K562 (cell line): ENCODE results near the gene TESK2. TPM values are rescaled to one million over a fixed set of nuclear protein-coding genes. Genes with fewer than 3 reads are reported as not detected.

Source experiments
- DEAF1 ChIP-seq: fragments of 450-650 bp; formaldehyde crosslinking; IDR thresholded peaks from 2 replicates; pipeline ENCODE4 v1.4.0; 2020; ENCODE audit warnings: mild to moderate bottlenecking, moderate library complexity
- FOXA3 ChIP-seq, 2 experiments: fragments of 450-650 bp in 1 of 2; sonication (generic) in 1 of 2; formaldehyde crosslinking; IDR thresholded peaks in 1 of 2; conservative IDR thresholded peaks in 1 of 2; 2 replicates each; pipeline versions ENCODE4 v1.4.0 to v1.8.0; 2020 to 2022; ENCODE audit warnings: mild to moderate bottlenecking in 2 of 2, missing genetic modification reagents in 1 of 2
- HOMEZ ChIP-seq: fragments of 250-450 bp; sonication (Bioruptor Pico); IDR thresholded peaks from 2 replicates; pipeline ENCODE4 v1.4.0; 2020; ENCODE audit warnings: mild to moderate bottlenecking, moderate library complexity
- IRF2 ChIP-seq: sonication (generic); formaldehyde crosslinking; IDR thresholded peaks from 2 replicates; pipeline ENCODE4 v1.8.1; 2022; ENCODE audit warnings: mild to moderate bottlenecking, missing genetic modification reagents
- MGA ChIP-seq: fragments of 450-650 bp; IDR thresholded peaks from 2 replicates; pipeline ENCODE4 v1.6.1; 2016; ENCODE audit warnings: mild to moderate bottlenecking, moderate library complexity
- NCOA6 ChIP-seq: fragments of 450-650 bp; IDR thresholded peaks from 2 replicates; pipeline ENCODE4 v1.6.1; 2017; ENCODE audit warnings: mild to moderate bottlenecking
- NFE2 ChIP-seq: IDR thresholded peaks from 2 replicates; pipeline ENCODE4 v1.6.1; 2014; ENCODE audit warnings: antibody characterized with exemption, low read depth
- SNIP1 ChIP-seq: fragments of 450-650 bp; IDR thresholded peaks from 2 replicates; pipeline ENCODE4 v1.7.1; 2017; ENCODE audit warnings: low read depth, mild to moderate bottlenecking
- SRF ChIP-seq, 2 experiments: fragments of 250-450, 450-650 bp in 1 of 2; sonication (Bioruptor Pico) in 1 of 2; sonication (generic) in 1 of 2; formaldehyde crosslinking; IDR thresholded peaks; 2 replicates each; pipeline versions ENCODE4 v1.5.0 to v1.5.1; 2020 to 2022; ENCODE audit warnings: mild to moderate bottlenecking in 1 of 2, missing genetic modification reagents in 1 of 2
- TAF15 ChIP-seq: fragments of 200-400 bp; formaldehyde crosslinking; IDR thresholded peaks from 2 replicates; pipeline ENCODE4 v1.6.1; 2017; ENCODE audit warnings: mild to moderate bottlenecking, low read depth, low read length, moderate library complexity
- ZNF146 ChIP-seq: IDR thresholded peaks from one replicate; pipeline ENCODE4 v1.6.1; 2018; ENCODE audit warnings: missing compliant biosample characterization; ENCODE audit not compliant: unreplicated experiment
- ZNF277 ChIP-seq: fragments of 250-450 bp; sonication (Bioruptor Pico); IDR thresholded peaks from 2 replicates; pipeline ENCODE4 v1.8.0; 2022; ENCODE audit warnings: inconsistent platforms, mild to moderate bottlenecking, moderate library complexity, borderline replicate concordance
- ZNF316 ChIP-seq: fragments of 450-650 bp; IDR thresholded peaks from 2 replicates; pipeline ENCODE4 v1.6.1; 2016
- polyA plus RNA-seq, 8 experiments: library from polyadenylated mRNA; depleted of rRNA in 4 of 8; stranded (reverse) in 5 of 8; unstranded in 3 of 8; fragments of >200 nt; fragmentation: Nextera tagmentation in 2 of 8; fragmentation: Illumina TruSeq in 1 of 8; extraction: Ambion mirVana in 2 of 8; extraction: Trizol in 1 of 8; gene quantifications; 2 replicates each; pipeline versions ENCODE4 v1.2.1 to v1.2.3, GENCODE V29; 2011 to 2014; ENCODE audit warnings: inconsistent platforms in 1 of 8, missing spikeins in 1 of 8
- total RNA-seq, 7 experiments: library from RNA; depleted of rRNA in 6 of 7; stranded (reverse); fragments of >200 nt in 6 of 7; fragmentation: Illumina TruSeq in 2 of 7; extraction: Trizol in 2 of 7; gene quantifications; 2 replicates each; pipeline versions ENCODE4 v1.2.1 to v1.2.3, GENCODE V29; 2011 to 2021; ENCODE audit warnings: low replicate concordance in 1 of 7

Gene TESK2
- total and polyA plus RNA-seq, 9 of the 15 experiments (the other 6 are each of a cell fraction or from before 2014, with no cell fraction given), result 1.6 to 5.3 (median 3.7) TPM

- TF ChIP-seq TAF15 (no peak), NCOA6 (no peak), ZNF146 (CRISPR knock-in tag) (no peak), IRF2 (CRISPR knock-in tag) (no peak), SNIP1 (no peak), MGA (peak; percentile 38), NFE2 (no peak), FOXA3 (CRISPR knock-in tag; conservative IDR thresholded peaks at IDR 0.05 in 1 of 2, IDR thresholded peaks at IDR 0.05 in 1 of 2) (no peak), SRF (CRISPR knock-in tag; IDR thresholded peaks at IDR 0.05) (peak in 1 of 2 experiments; percentile 91; a peak in 2 of 4 replicates), ZNF277 (CRISPR knock-in tag) (no peak), HOMEZ (no peak), DEAF1 (CRISPR knock-in tag) (no peak), ZNF316 (peak; percentile 66)
These were observed 109.7 kb downstream of the TESK2 start (continued) for GRCh38 chr1:45381243-45381642.
